HG03378 (cell line): ENCODE data around the gene SLC39A7.

Source experiments
- ATAC-seq: cut with Tn5 transposase; IDR thresholded peaks from one replicate; pipeline ENCODE4 v1.9.1; 2021; ENCODE audit warnings: mild to moderate bottlenecking, moderate library complexity; ENCODE audit not compliant: unreplicated experiment

SLC39A7 gene

GRCh38 chr6:33189625-33190448, 10.8 kb upstream of the SLC39A7 start:
- ATAC-seq = no peak

- ATAC-seq = no peak
These were observed 10.1 kb upstream of the SLC39A7 start for GRCh38 chr6:33190504-33191107.

- ATAC-seq = no peak
These were observed 9.1 kb upstream of the SLC39A7 start for GRCh38 chr6:33191383-33192104.

- no peak for ATAC-seq
These were observed 8.5 kb upstream of the SLC39A7 start, which contains the start of gene COL11A2 for GRCh38 chr6:33192105-33192646. COL11A2 (minus strand) TSS chr6:33192467; CDS start chr6:33192240, 227 bp downstream.

- no peak for ATAC-seq
These were observed 7.7 kb upstream of the SLC39A7 start for GRCh38 chr6:33192671-33193602.

- no peak for ATAC-seq
These were observed 7.0 kb upstream of the SLC39A7 start for GRCh38 chr6:33193619-33194018.

- ATAC-seq = no peak
These were observed 6.2 kb upstream of the SLC39A7 start for GRCh38 chr6:33194431-33194979.

GRCh38 chr6:33195304-33196165, 5.1 kb upstream of the SLC39A7 start:
- ATAC-seq = no peak

- ATAC-seq = no peak
These were observed 3.1 kb upstream of the SLC39A7 start for GRCh38 chr6:33197431-33198048.

- ATAC-seq = no peak
These were observed 2.4 kb upstream of the SLC39A7 start for GRCh38 chr6:33198159-33198852.

GRCh38 chr6:33198853-33199436, 1.7 kb upstream of the SLC39A7 start:
- no peak for ATAC-seq

- ATAC-seq = peak; percentile 2
These were observed 914 bp upstream of the SLC39A7 start for GRCh38 chr6:33199687-33200218.

GRCh38 chr6:33201147-33201545, 479 bp downstream of the SLC39A7 start:
- ATAC-seq = no peak

- ATAC-seq = no peak
These were observed 1.3 kb downstream of the SLC39A7 start for GRCh38 chr6:33201935-33202334.

GRCh38 chr6:33202799-33203198, 2.1 kb downstream of the SLC39A7 start:
- no peak for ATAC-seq

GRCh38 chr6:33203443-33204164, 2.9 kb downstream of the SLC39A7 start:
- ATAC-seq = no peak

- ATAC-seq = no peak
These were observed 3.4 kb downstream of the SLC39A7 start for GRCh38 chr6:33204165-33204414.
